Body of pancreas (tissue), 4 donors: ENCODE data around the gene OGFOD3. TPM values are rescaled to one million over a fixed set of nuclear protein-coding genes. Genes with fewer than 3 reads are reported as not detected.
"Not testable (repeated sequence)": the region's sequence is repeated elsewhere in the genome, so short reads cannot be mapped to it uniquely, and the experiment has no call there.

Experiments used
- ATAC-seq: fragments of 150-250 bp; one replicate; pipeline ENCODE4 v1.9.1; 2016
- DNase-seq, 4 donors: peaks; one replicate each; pipeline ENCODE4 v3.0.0-alpha.2; 2019
- H3K27ac ChIP-seq, 4 donors: fragments of 200-600 bp; sonication (generic); 1 replicate in 3 of 4; 2 replicates in 1 of 4; pipeline versions ENCODE4 v1.5.1 to v1.6.1; 2016 to 2019; ENCODE audit warnings: mild to moderate bottlenecking in 1 of 4, mixed read lengths in 1 of 4, moderate library complexity in 1 of 4
- H3K27me3 ChIP-seq, 2 donors: fragments of 200-600 bp; sonication (generic); one replicate each; pipeline ENCODE4 v1.6.0; 2016; ENCODE audit warnings: mild to moderate bottlenecking in 1 of 2
- H3K36me3 ChIP-seq, 2 donors: fragments of 200-600 bp; sonication (generic); replicated peaks in 1 of 2; 2 replicates each; pipeline ENCODE4 v1.5.1; 2016; ENCODE audit warnings: low read depth in 2 of 2; ENCODE audit not compliant: insufficient read depth in 1 of 2
- H3K4me1 ChIP-seq: fragments of 200-600 bp; sonication (generic); one replicate; pipeline ENCODE4 v1.6.0; 2016
- H3K4me3 ChIP-seq, 2 donors: fragments of 200-600 bp; sonication (generic); 1 replicate in 1 of 2; 2 replicates in 1 of 2; pipeline ENCODE4 v1.5.1; 2016 to 2019
- H3K9me3 ChIP-seq, 3 donors: fragments of 200-600 bp; sonication (generic); 1 replicate in 2 of 3; 2 replicates in 1 of 3; pipeline ENCODE4 v1.5.1; 2016
- POLR2A ChIP-seq, 3 donors: fragments of 450-650 bp; IDR thresholded peaks; one replicate each; pipeline ENCODE4 v1.6.1; 2016; ENCODE audit warnings: antibody characterized with exemption in 3 of 3, mild to moderate bottlenecking in 2 of 3
- WGBS, 2 donors: methylation state at CpG; one replicate each; pipeline ENCODE4 v1.1.5; 2017; 5-methylcytosine and 5-hydroxymethylcytosine counted together
- intact Hi-C: fragments of 100-400 bp; cut with DNase I; formaldehyde crosslinking; loops from one replicate; pipeline ENCODE4 v1.15.1; 2023
- total RNA-seq, 2 donors: library from RNA; depleted of rRNA; stranded (reverse); fragments of >200 nt; gene quantifications; one replicate each; pipeline ENCODE4 v1.1.0, GENCODE V29; 2016
- TF ChIP-seq, protein P1 (sequence below), 7 experiments: fragments of 450-650 bp in 4 of 7; fragments of 200-600 bp in 3 of 7; sonication (generic) in 3 of 7; IDR thresholded peaks; one replicate each; pipeline ENCODE4 v1.5.1; 2016 to 2019; ENCODE audit warnings: antibody characterized with exemption in 7 of 7

OGFOD3 gene
- total RNA-seq, 2 donors from 2014 or later: 16.8 to 40.0 TPM

DNA sequence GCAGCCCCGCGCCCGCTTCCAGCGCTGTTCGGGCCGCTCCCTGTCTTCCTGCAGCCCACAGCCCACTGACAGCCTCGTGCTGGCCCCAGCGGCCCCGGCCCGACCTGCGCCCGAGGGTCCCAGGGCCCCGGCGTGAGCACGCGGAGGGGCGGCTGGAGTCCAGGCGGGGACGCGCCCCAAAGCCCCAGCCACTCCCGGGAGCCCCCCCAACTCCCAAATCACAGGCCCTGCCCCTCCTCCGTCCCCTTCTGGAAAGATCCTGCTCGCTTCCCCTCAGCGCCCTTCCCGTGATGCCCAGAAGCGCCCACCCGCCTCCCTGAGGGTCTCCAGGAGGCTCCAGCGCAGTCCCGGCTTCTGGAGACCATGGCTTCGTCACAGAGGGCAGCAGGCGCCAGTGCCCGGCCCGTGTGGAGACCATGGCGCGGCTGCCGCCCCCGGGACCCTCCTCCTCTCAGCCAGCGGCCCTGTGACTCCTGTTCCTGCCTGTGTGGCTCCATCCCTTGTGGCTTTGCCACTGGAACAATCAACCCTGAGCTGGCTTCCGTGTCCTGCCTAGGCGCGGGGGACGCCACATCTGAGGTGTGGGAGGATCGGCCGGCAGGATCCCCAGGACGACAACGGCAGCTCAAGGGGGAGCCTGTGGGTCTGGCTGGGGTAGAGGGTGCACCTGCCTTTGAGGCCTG lies 42.9 kb downstream of the OGFOD3 start:
- TF ChIP-seq, protein P1, sequence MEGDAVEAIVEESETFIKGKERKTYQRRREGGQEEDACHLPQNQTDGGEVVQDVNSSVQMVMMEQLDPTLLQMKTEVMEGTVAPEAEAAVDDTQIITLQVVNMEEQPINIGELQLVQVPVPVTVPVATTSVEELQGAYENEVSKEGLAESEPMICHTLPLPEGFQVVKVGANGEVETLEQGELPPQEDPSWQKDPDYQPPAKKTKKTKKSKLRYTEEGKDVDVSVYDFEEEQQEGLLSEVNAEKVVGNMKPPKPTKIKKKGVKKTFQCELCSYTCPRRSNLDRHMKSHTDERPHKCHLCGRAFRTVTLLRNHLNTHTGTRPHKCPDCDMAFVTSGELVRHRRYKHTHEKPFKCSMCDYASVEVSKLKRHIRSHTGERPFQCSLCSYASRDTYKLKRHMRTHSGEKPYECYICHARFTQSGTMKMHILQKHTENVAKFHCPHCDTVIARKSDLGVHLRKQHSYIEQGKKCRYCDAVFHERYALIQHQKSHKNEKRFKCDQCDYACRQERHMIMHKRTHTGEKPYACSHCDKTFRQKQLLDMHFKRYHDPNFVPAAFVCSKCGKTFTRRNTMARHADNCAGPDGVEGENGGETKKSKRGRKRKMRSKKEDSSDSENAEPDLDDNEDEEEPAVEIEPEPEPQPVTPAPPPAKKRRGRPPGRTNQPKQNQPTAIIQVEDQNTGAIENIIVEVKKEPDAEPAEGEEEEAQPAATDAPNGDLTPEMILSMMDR (IDR thresholded peaks at IDR 0.05): no peak
- TF ChIP-seq POLR2A (IDR thresholded peaks at IDR 0.05): no peak
- intact Hi-C loops: no loop called here
- H3K4me1 ChIP-seq: peaks cover 26% of the 10 kb centered on the region
- no peaks in the 10 kb centered on the region for H3K9me3 ChIP-seq
- H3K27ac ChIP-seq: no peak overlapping the region
- DNase-seq: no peak
- no peak overlapping the region for H3K4me3 ChIP-seq
- no peaks in the 10 kb centered on the region for H3K36me3 ChIP-seq
- H3K27me3 ChIP-seq: peaks cover 12 to 20% of the 10 kb centered on the region in 2 donors
- WGBS, 2 donors: 68 to 70% methylated on average over 31 to 38 of the region's 46 CpGs
- ATAC-seq: no peak

GRCh38 chr17:82374626-82375331 lies 43.6 kb downstream of the OGFOD3 start:
- ATAC-seq (no peak), DNase-seq (no peak)
- Histone ChIP-seq H3K27ac (no peak overlapping the region), H3K4me3 (no peak overlapping the region), H3K4me1 (peaks cover 29% of the 10 kb centered on the region), H3K36me3 (no peaks in the 10 kb centered on the region), H3K27me3 (peaks cover 12 to 21% of the 10 kb centered on the region in 2 donors), H3K9me3 (no peaks in the 10 kb centered on the region)
- TF ChIP-seq POLR2A (IDR thresholded peaks at IDR 0.05): no peak
- TF ChIP-seq, protein P1 (IDR thresholded peaks at IDR 0.05): no peak
- 49 to 72% methylated on average over 33 to 70 of the region's 79 CpGs for WGBS, 2 donors
- intact Hi-C loops: no loop called here

- Histone ChIP-seq H3K27ac (no peak overlapping the region), H3K4me1 (peaks cover 29% of the 10 kb centered on the region), H3K9me3 (no peaks in the 10 kb centered on the region), H3K4me3 (no peak overlapping the region), H3K27me3 (peaks cover 12 to 21% of the 10 kb centered on the region in 2 donors), H3K36me3 (no peaks in the 10 kb centered on the region)
- WGBS, 2 donors: 88 to 90% methylated on average over 13 to 34 of the region's 37 CpGs
- no peak for ATAC-seq
- intact Hi-C loops: no loop called here
- no peak for DNase-seq
- TF ChIP-seq, protein P1 (IDR thresholded peaks at IDR 0.05): no peak
- no peak for TF ChIP-seq POLR2A (IDR thresholded peaks at IDR 0.05)
Observed at GRCh38 chr17:82373731-82374625, 44.4 kb downstream of the OGFOD3 start.

DNA sequence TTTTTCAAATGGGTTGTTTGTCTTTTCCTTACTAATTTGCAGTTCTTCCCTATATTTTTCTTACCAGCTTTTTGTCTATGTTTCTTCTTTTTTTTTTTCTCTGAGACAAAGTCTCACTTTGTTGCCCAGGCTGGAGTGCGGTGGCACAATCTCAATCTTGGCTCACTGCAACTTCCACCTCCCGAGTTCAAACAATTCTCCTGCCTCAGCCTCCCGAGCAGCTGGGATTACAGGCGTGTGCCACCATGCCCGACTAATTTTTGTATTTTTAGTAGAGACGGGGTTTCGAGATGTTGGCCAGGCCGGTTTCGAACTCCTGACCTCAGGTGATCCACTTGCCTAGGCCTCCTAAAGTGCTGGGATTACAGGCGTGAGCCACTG lies 45.3 kb downstream of the OGFOD3 start:
- H3K9me3 ChIP-seq, DNase-seq, ATAC-seq, intact Hi-C loops, H3K4me3 ChIP-seq, H3K36me3 ChIP-seq: not testable (repeated sequence)
- H3K27ac ChIP-seq: peak overlapping the region in 2 of 4 donors; percentile 33 to 48
- WGBS, 2 donors: 67 to 79% methylated on average over 10 of the region's 10 CpGs
- H3K27me3 ChIP-seq: peaks cover 12 to 21% of the 10 kb centered on the region in 2 donors
- peaks cover 29% of the 10 kb centered on the region for H3K4me1 ChIP-seq
